Spleen (tissue), 11 donors: ENCODE data around the gene MAPKBP1. TPM values are rescaled to one million over a fixed set of nuclear protein-coding genes. Genes with fewer than 3 reads are reported as not detected.

Experiments used
- DNase-seq: peaks from one replicate; pipeline ENCODE4 v3.0.0-alpha.2; 2020
- H3K27ac ChIP-seq, 8 donors: fragments of 200-600 bp; sonication (generic) in 7 of 8; 1 replicate in 4 of 8; 2 replicates in 4 of 8; pipeline versions ENCODE4 v1.5.0 to v1.8.0; 2016 to 2021; ENCODE audit warnings: inconsistent platforms in 4 of 8, mild to moderate bottlenecking in 4 of 8, moderate library complexity in 1 of 8
- H3K27me3 ChIP-seq, 7 donors: fragments of 200-600 bp; sonication (generic) in 6 of 7; replicated peaks in 1 of 7; 1 replicate in 4 of 7; 2 replicates in 3 of 7; pipeline versions ENCODE4 v1.5.0 to v1.8.0; 2016 to 2021; ENCODE audit warnings: inconsistent platforms in 3 of 7, mild to moderate bottlenecking in 1 of 7
- H3K36me3 ChIP-seq, 6 donors: fragments of 200-600 bp; sonication (generic) in 5 of 6; 1 replicate in 4 of 6; 2 replicates in 2 of 6; pipeline versions ENCODE4 v1.5.0 to v1.8.0; 2016 to 2021; ENCODE audit warnings: inconsistent platforms in 2 of 6
- H3K4me1 ChIP-seq, 6 donors: fragments of 200-600 bp; sonication (generic) in 5 of 6; 1 replicate in 3 of 6; 2 replicates in 3 of 6; pipeline versions ENCODE4 v1.5.0 to v1.8.0; 2016 to 2021; ENCODE audit warnings: inconsistent platforms in 3 of 6
- H3K4me3 ChIP-seq, 8 donors: fragments of 200-600 bp; sonication (generic) in 7 of 8; 1 replicate in 4 of 8; 2 replicates in 4 of 8; pipeline versions ENCODE4 v1.5.0 to v1.8.0; 2016 to 2021; ENCODE audit warnings: inconsistent platforms in 4 of 8, mild to moderate bottlenecking in 4 of 8, moderate library complexity in 2 of 8
- H3K9me3 ChIP-seq, 8 donors: fragments of 200-600 bp; sonication (generic) in 7 of 8; 1 replicate in 4 of 8; 2 replicates in 4 of 8; pipeline versions ENCODE4 v1.5.0 to v1.8.0; 2016 to 2021; ENCODE audit warnings: inconsistent platforms in 4 of 8
- CTCF ChIP-seq, 11 experiments: fragments of 200-600 bp in 7 of 11; fragments of 450-650 bp in 4 of 11; sonication (generic) in 4 of 11; IDR thresholded peaks in 8 of 11; conservative IDR thresholded peaks in 3 of 11; 1 replicate in 7 of 11; 2 replicates in 4 of 11; pipeline versions ENCODE4 v1.4.0 to v1.8.0; 2016 to 2021; ENCODE audit warnings: antibody characterized with exemption in 11 of 11, inconsistent platforms in 4 of 11, mild to moderate bottlenecking in 1 of 11
- POLR2A ChIP-seq, 3 donors: fragments of 450-650 bp; IDR thresholded peaks; one replicate each; pipeline ENCODE4 v1.5.1; 2017; ENCODE audit warnings: antibody characterized with exemption in 3 of 3, mild to moderate bottlenecking in 1 of 3
- POLR2AphosphoS5 ChIP-seq, 3 donors: sonication (generic); formaldehyde crosslinking; IDR thresholded peaks; one replicate each; pipeline ENCODE4 v1.5.1; 2017; ENCODE audit warnings: antibody characterized with exemption in 3 of 3
- WGBS, 5 donors: extraction: QIAGEN DNeasy Blood & Tissue Kit in 3 of 5; methylation state at CpG; one replicate each; pipeline versions ENCODE4 v1.1.5 to v1.1.7; 2013 to 2018; 5-methylcytosine and 5-hydroxymethylcytosine counted together
- intact Hi-C: fragments of 100-400 bp; cut with DNase I; formaldehyde crosslinking; loops from one replicate; pipeline ENCODE4 v1.15.0; 2023; ENCODE audit warnings: low total_unique reads
- polyA plus RNA-seq, 3 donors: library from polyadenylated mRNA; stranded (reverse); fragments of 200-250 nt; gene quantifications; one replicate each; pipeline ENCODE4 v1.2.1, GENCODE V29; 2013
- total RNA-seq, 7 donors: library from RNA; depleted of rRNA in 3 of 7; stranded (reverse); fragments of >200 nt in 3 of 7; fragmentation: NEBNext Ultra II Directional in 4 of 7; extraction: Animal tissue kit (Norgen Biotek cat#: 25700) in 4 of 7; gene quantifications; one replicate each; pipeline versions ENCODE4 v1.1.0 to v1.2.1, GENCODE V29; 2016 to 2021
- donor health status: healthy with polysubstance abuse.
- donor health status: DM: no; HTN: no; CAD: no; lungs with moderate emphysema.
- donor health status: DM: no; HTN: no; CAD: no.
- donor health status: Bipolar disorder and iron deficiency.
- donor health status: healthy.
- donor health status: DM: no; HTN: no; CAD: no.
- donor health status: DM: yes; HTN: yes; CAD: no.

MAPKBP1 gene
- total and polyA plus RNA-seq, 10 donors = 2.4 to 44.5 (median 26.0) TPM

DNA sequence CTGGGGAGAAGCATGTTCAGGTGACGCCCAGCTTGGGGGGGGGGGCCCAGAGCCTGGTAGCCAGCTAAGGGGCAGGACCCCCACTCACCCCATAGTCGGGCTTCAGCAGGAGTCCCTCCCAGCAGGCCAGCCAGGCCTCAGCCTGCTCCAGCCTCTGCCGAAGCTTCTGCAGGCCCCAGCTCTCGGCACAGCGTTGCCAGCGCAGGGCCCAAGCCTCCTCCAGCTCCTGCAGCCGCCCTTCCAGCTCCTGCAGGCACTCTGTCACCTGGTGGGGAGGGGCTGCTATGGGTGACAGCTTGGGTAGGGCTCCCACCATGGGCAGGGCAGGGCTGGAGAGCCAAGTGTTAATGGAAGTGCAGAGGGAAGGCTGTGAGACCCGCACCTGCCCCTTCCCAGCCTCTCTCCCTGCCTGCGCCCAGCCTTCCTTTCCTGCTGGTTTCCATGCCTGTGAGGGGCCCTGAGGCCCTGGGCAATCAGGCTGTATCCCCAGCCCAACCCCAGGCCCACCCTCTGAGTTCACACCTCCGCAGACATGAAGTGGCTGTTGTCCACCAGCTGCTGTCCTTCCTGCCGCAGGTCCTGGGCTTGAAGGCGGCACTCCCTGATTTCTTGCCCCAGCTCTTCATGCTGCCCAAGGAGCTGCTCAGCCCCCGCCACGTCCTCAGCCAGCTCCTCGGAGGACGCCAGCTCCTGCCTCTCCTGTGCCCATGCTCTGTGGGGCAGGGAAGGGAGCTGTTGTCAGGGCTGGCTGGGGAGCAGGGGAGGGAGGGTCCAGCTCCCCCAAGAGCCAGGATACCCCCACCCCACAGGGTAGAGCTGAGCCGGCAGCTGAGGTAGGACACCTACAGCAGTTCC, 78.7 kb downstream of the MAPKBP1 start:
- TF ChIP-seq POLR2AphosphoS5 (IDR thresholded peaks at IDR 0.05) (peak in 1 of 3 donors; percentile 3), POLR2A (IDR thresholded peaks at IDR 0.05) (no peak)
- no peaks in the 10 kb centered on the region for H3K4me1 ChIP-seq
- no peak for DNase-seq

DNA sequence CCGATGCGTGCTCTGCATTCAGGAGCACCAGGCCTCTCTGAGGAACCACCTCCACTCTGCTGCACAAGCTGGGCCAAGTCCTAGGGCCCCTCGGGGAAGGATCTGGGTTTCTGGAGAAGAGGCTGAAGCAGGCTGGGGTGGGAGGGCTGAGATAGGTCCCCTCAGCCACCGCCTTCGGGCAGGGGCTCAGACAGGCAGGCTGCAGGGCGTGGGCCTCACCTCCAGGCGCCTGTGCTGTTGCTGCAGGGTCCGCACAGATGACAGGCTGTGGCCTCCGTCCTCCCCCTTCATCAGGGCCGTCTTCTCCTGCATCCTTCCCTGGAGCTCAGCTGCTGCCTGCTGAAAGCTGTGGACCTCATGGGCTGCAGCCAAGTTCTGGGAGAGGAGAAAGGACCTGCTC, 79.5 kb downstream of the MAPKBP1 start:
- no peak for TF ChIP-seq POLR2AphosphoS5 (IDR thresholded peaks at IDR 0.05)
- peaks cover 0 to 5% (median 2%) of the 10 kb centered on the region in 6 donors for H3K36me3 ChIP-seq
- no peak overlapping the region for H3K27ac ChIP-seq
- H3K27me3 ChIP-seq = peaks cover 0 to 65% (median 0%) of the 10 kb centered on the region in 7 donors
- no peaks in the 10 kb centered on the region for H3K9me3 ChIP-seq
- no peak for DNase-seq
- H3K4me1 ChIP-seq = no peaks in the 10 kb centered on the region
- intact Hi-C loops = no loop called here
- 89 to 96% (median 93%) methylated on average over 4 to 10 of the region's 10 CpGs for WGBS, 5 donors
- H3K4me3 ChIP-seq = no peak overlapping the region

More for the DNA sequence above, 78.7 kb downstream of the MAPKBP1 start:
- no peak overlapping the region for H3K4me3 ChIP-seq
- H3K36me3 ChIP-seq = peaks cover 0 to 14% (median 11%) of the 10 kb centered on the region in 6 donors
- no peaks in the 10 kb centered on the region for H3K9me3 ChIP-seq
- no peak overlapping the region for H3K27ac ChIP-seq
- intact Hi-C loops = no loop called here
- H3K27me3 ChIP-seq = peaks cover 0 to 59% (median 0%) of the 10 kb centered on the region in 7 donors
- WGBS, 5 donors = 81 to 90% (median 86%) methylated on average over 9 to 17 of the region's 17 CpGs

DNA sequence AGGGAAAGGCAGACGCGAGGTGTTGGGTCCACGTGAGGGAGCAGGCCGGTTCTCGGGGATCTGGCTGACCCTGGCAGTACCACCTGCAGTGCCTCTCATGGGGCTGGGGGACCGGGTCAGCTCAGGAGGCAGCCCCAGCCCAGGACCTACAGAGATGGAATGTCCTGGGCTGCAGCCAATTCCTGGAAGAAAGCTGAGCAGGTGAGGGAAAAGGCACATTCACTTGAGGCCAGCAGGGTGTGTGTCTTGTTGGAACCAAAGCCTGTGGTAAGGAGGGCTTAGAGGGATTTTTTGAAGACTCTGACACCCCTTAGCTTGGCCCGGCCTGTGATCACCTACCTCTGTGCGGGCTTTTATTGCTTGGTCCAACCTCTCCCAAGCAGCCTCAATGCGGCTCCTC, 80.2 kb downstream of the MAPKBP1 start:
- 88 to 96% (median 94%) methylated on average over 6 to 9 of the region's 9 CpGs for WGBS, 5 donors
- no peaks in the 10 kb centered on the region for H3K9me3 ChIP-seq
- no peak for TF ChIP-seq POLR2AphosphoS5 (IDR thresholded peaks at IDR 0.05)
- no peak for TF ChIP-seq CTCF (IDR thresholded peaks at IDR 0.05 in 8 of 11, conservative IDR thresholded peaks at IDR 0.05 in 3 of 11)
- no peak for TF ChIP-seq POLR2A (IDR thresholded peaks at IDR 0.05)
- H3K27me3 ChIP-seq = peaks cover 0 to 66% (median 0%) of the 10 kb centered on the region in 7 donors
- H3K4me3 ChIP-seq = no peak overlapping the region
- H3K4me1 ChIP-seq = peaks cover 0 to 2% (median under 1%) of the 10 kb centered on the region in 6 donors
- intact Hi-C loops = no loop called here
- H3K36me3 ChIP-seq = no peaks in the 10 kb centered on the region
- H3K27ac ChIP-seq = no peak overlapping the region
- DNase-seq = no peak

- 86 to 91% (median 88%) methylated on average over 22 to 30 of the region's 30 CpGs for WGBS, 5 donors
- H3K4me1 ChIP-seq = peaks cover 0 to 11% (median 9%) of the 10 kb centered on the region in 6 donors
- H3K4me3 ChIP-seq = no peak overlapping the region
- no peaks in the 10 kb centered on the region for H3K36me3 ChIP-seq
- peaks cover 0 to 68% (median 0%) of the 10 kb centered on the region in 7 donors for H3K27me3 ChIP-seq
- no peak overlapping the region for H3K27ac ChIP-seq
- no peak for TF ChIP-seq POLR2AphosphoS5 (IDR thresholded peaks at IDR 0.05)
- no peak for TF ChIP-seq CTCF (IDR thresholded peaks at IDR 0.05 in 8 of 11, conservative IDR thresholded peaks at IDR 0.05 in 3 of 11)
- no peak for TF ChIP-seq POLR2A (IDR thresholded peaks at IDR 0.05)
- intact Hi-C loops = no loop called here
- no peak for DNase-seq
- H3K9me3 ChIP-seq = no peaks in the 10 kb centered on the region
Observed at GRCh38 chr15:41855261-41855961, 81.1 kb downstream of the MAPKBP1 start.

DNA sequence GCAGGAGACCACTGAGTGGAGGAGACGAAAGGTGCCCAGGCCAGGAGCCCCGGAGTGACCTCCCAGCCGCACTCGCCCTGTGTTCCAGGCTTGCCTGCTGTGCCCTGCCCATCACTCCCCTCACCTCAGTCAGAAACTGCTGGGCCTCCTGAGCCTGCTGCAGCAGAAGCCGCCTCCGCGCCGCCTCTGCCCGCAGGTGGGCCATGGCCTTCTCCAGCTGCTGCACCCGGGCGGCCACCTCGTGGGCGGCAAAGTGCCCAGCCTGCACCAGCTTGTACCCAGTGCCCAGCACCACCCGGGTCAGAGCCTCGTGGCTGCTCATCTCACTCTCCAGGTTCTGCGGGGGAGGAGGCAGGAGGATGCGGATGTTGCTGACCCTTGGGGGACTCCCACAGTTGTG, 82.0 kb downstream of the MAPKBP1 start:
- Histone ChIP-seq H3K4me3 (no peak overlapping the region), H3K36me3 (no peaks in the 10 kb centered on the region), H3K27me3 (peaks cover 0 to 67% (median 0%) of the 10 kb centered on the region in 7 donors), H3K9me3 (no peaks in the 10 kb centered on the region), H3K27ac (no peak overlapping the region), H3K4me1 (peaks cover 0 to 16% (median 12%) of the 10 kb centered on the region in 6 donors)
- intact Hi-C loops = no loop called here
- TF ChIP-seq CTCF (IDR thresholded peaks at IDR 0.05 in 8 of 11, conservative IDR thresholded peaks at IDR 0.05 in 3 of 11) (no peak), POLR2AphosphoS5 (IDR thresholded peaks at IDR 0.05) (no peak), POLR2A (IDR thresholded peaks at IDR 0.05) (no peak)
- 82 to 96% (median 92%) methylated on average over 13 to 17 of the region's 17 CpGs for WGBS, 5 donors
- no peak for DNase-seq
